Heart left ventricle (tissue), 13 donors: ENCODE results near the gene PML.

Experiments
- POLR2A ChIP-seq, 2 donors: fragments of 450-650 bp; IDR thresholded peaks; one replicate each; pipeline ENCODE4 v1.6.1; 2017; ENCODE audit warnings: antibody characterized with exemption in 2 of 2, mild to moderate bottlenecking in 2 of 2, moderate library complexity in 2 of 2
- TF ChIP-seq, protein P1 (sequence below), 12 donors: fragments of 200-600 bp; sonication (generic) in 4 of 12; IDR thresholded peaks; one replicate each; pipeline versions ENCODE4 v1.5.0 to v1.8.0; 2018 to 2022; ENCODE audit warnings: antibody characterized with exemption in 12 of 12, mild to moderate bottlenecking in 5 of 12
- donor health status: ischemic (EF 13 %, LVEDD 7.1; RV severe dilation, severe dysfunction).
- donor health status: DM: no; HTN: yes; CAD: no.
- donor health status: DM: no; HTN: no; CAD: no.
- donor health status: ischemic (EF 25% LVEDD 6.9; RV normal size, moderate dysfunction).
- donor health status: ischemic (EF 25% LVEDD 5.7; RV mildly dilated, moderate dysfunction).
- donor health status: ischemic (EF 35%, LVEDD 5.7; RV mildly dilated, moderate dysfunction).
- donor health status: nonischemic (EF 11% LVEDD 7.7; RV severe dilation, severe dysfunction).
- donor health status: DM: yes; HTN: yes; CAD: no.
- donor health status: PGD.
- donor health status: ischemic (EF 29% LVEDD 5.4; RV normal size, mild dysfunction).
- donor health status: nonischemic (EF 23%, LVEDD 6.1; RV moderate dilation, normal function).

DNA sequence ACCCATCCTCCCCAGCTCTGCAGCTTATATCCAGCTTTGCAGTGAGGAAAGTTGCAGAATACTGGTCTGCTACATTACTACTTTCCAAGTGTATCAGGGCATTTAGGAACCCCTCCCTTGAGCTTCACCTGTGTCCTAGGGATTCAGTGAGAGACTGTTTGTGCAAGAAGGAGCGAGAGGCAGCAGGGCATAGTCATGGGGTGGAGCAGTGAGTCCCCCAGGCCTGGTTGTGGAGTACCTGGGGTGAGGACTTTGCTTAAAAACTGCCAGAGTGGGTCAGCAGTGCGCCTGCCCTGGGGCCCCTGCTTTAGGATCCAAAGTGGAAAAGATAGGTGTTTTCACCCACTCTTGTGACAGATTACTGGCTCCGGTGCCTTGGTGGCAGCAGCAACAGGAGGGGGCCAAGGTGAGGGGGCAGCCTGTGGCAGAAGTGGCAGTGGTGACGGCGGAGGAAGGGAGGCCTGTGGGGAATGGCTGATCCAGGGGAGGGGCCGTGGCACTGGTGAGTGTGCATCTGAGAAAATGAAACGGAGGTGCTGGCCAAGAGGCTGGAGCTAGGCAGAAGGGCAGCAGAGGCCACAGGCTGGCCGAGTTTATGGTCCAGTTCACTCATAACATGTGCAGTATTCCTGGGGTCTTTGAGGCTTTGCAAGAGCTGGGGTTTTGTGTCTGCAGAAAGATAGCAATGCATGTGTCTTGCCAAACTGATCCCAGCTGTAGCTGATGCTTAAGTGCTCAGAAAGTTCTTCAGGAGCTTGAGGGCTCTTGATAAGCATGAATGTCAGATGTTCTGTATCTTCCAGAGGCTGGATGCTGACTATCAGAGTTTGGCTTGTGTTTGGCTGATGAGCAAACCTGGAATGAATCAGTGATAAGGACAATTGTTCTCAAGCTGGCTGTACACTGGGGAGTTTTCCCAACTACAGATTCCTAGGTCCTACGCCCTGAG lies 44.5 kb downstream of the PML start:
- TF ChIP-seq, protein P1, sequence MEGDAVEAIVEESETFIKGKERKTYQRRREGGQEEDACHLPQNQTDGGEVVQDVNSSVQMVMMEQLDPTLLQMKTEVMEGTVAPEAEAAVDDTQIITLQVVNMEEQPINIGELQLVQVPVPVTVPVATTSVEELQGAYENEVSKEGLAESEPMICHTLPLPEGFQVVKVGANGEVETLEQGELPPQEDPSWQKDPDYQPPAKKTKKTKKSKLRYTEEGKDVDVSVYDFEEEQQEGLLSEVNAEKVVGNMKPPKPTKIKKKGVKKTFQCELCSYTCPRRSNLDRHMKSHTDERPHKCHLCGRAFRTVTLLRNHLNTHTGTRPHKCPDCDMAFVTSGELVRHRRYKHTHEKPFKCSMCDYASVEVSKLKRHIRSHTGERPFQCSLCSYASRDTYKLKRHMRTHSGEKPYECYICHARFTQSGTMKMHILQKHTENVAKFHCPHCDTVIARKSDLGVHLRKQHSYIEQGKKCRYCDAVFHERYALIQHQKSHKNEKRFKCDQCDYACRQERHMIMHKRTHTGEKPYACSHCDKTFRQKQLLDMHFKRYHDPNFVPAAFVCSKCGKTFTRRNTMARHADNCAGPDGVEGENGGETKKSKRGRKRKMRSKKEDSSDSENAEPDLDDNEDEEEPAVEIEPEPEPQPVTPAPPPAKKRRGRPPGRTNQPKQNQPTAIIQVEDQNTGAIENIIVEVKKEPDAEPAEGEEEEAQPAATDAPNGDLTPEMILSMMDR (IDR thresholded peaks at IDR 0.05), result no peak
- TF ChIP-seq POLR2A (IDR thresholded peaks at IDR 0.05), result no peak
